GM12878 (cell line): ENCODE measurements around the gene PAEP. TPM values are rescaled to one million over a fixed set of nuclear protein-coding genes. Genes with fewer than 3 reads are reported as not detected.

ENCODE experiments used
- ATAC-seq: fragments of 200-7000 bp; cut with Tn5 transposase; 3 replicates; pipeline ENCODE4 v1.9.1; 2020; ENCODE audit warnings: mild to moderate bottlenecking, moderate library complexity
- BruUV-seq: library from RNA; stranded (reverse); fragments of 400-500 nt; replicated peaks from 2 replicates; lab custom pipeline; 2021; lab: Mats Ljungman, UMichigan
- CTCF ChIA-PET: fragments of 300-600 bp; sonication (Branson Sonifier 250); formaldehyde crosslinking; extraction: SDS; loops from one replicate; lab custom pipeline; 2021; ENCODE audit warnings: inconsistent platforms; lab: Yijun Ruan, JAX
- POLR2A ChIA-PET: fragments of 350-600 bp; formaldehyde crosslinking; extraction: SDS; loops from one replicate; lab custom pipeline; 2021; ENCODE audit warnings: inconsistent platforms; lab: Charles Lee
- RAD21 ChIA-PET: fragments of 300-600 bp; sonication (Branson Sonifier 250); formaldehyde crosslinking; loops from one replicate; lab custom pipeline; 2023; ENCODE audit warnings: antibody characterized with exemption; ENCODE audit not compliant: unreplicated experiment; lab: Charles Lee
- SMC1A ChIA-PET: fragments of 300-600 bp; sonication (Branson Sonifier 250); formaldehyde crosslinking; loops from one replicate; lab custom pipeline; 2023; ENCODE audit not compliant: unreplicated experiment, uncharacterized antibody; lab: Charles Lee
- DNase-seq: peaks from one replicate; pipeline ENCODE4 v3.0.0-alpha.2; 2011; ENCODE audit warnings: low read depth, low spot score
- FAIRE-seq: peaks from 3 replicates; lab custom pipeline; 2011; peaks lifted over from hg19 to GRCh38; lab: Jason Lieb, UNC
- H2AFZ ChIP-seq: 2 replicates; pipeline ENCODE4 v1.6.0; 2011; ENCODE audit warnings: low read depth, low read length, control low read depth; ENCODE audit not compliant: control insufficient read depth
- H3K27ac ChIP-seq: 2 replicates; pipeline ENCODE4 v1.5.1; 2011; ENCODE audit warnings: control low read depth; ENCODE audit not compliant: control insufficient read depth, insufficient read depth
- H3K27me3 ChIP-seq, 2 experiments: replicated peaks in 1 of 2; 2 replicates each; pipeline versions ENCODE4 v1.6.0 to v1.6.1; 2011; ENCODE audit warnings: low read length in 1 of 2; ENCODE audit not compliant: control insufficient read depth in 2 of 2, insufficient read depth in 2 of 2
- H3K36me3 ChIP-seq, 2 experiments: 2 replicates each; pipeline ENCODE4 v1.5.1; 2011; ENCODE audit warnings: low read length in 1 of 2; ENCODE audit not compliant: control insufficient read depth in 2 of 2, insufficient read depth in 2 of 2
- H3K4me1 ChIP-seq: 2 replicates; pipeline ENCODE4 v1.6.1; 2011; ENCODE audit warnings: mild to moderate bottlenecking, low read length, moderate library complexity, mixed read lengths; ENCODE audit not compliant: control insufficient read depth, insufficient read depth
- H3K4me2 ChIP-seq: 2 replicates; pipeline ENCODE4 v1.6.0; 2011; ENCODE audit warnings: control low read depth; ENCODE audit not compliant: control insufficient read depth, insufficient read depth
- H3K4me3 ChIP-seq: fragments of 200-600 bp; sonication (generic); 2 replicates; pipeline ENCODE4 v1.5.1; 2016
- H3K79me2 ChIP-seq: 2 replicates; pipeline ENCODE4 v1.6.0; 2011; ENCODE audit warnings: low read length; ENCODE audit not compliant: control insufficient read depth, insufficient read depth
- H3K9ac ChIP-seq: 2 replicates; pipeline ENCODE4 v1.8.0; 2011; ENCODE audit warnings: low read length, control low read depth, mixed read lengths; ENCODE audit not compliant: control insufficient read depth, insufficient read depth
- H3K9me3 ChIP-seq: replicated peaks from 3 replicates; pipeline ENCODE4 v1.5.1; 2011; ENCODE audit warnings: mild to moderate bottlenecking, low read length; ENCODE audit not compliant: control insufficient read depth, insufficient read depth
- H4K20me1 ChIP-seq: 2 replicates; pipeline ENCODE4 v1.6.0; 2011; ENCODE audit not compliant: control insufficient read depth, insufficient read depth
- EGR1 ChIP-seq, 2 experiments: IDR thresholded peaks; 1 replicate in 1 of 2; 2 replicates in 1 of 2; pipeline ENCODE4 v1.6.1; 2011 to 2012; ENCODE audit warnings: low read depth in 2 of 2, low read length in 2 of 2, borderline replicate concordance in 1 of 2, mild to moderate bottlenecking in 1 of 2, moderate library complexity in 1 of 2
- GABPA ChIP-seq: IDR thresholded peaks from 2 replicates; pipeline ENCODE4 v1.6.1; 2014; ENCODE audit warnings: antibody characterized with exemption, low read depth, mild to moderate bottlenecking, inconsistent platforms
- HDAC6 ChIP-seq: fragments of 200-600 bp; sonication (generic); IDR thresholded peaks from one replicate; pipeline ENCODE4 v1.8.0; 2017; ENCODE audit warnings: antibody characterized with exemption; ENCODE audit not compliant: unreplicated experiment
- IKZF1 ChIP-seq: fragments of 450-650 bp; conservative IDR thresholded peaks from 2 replicates; pipeline ENCODE4 v1.6.1; 2017; ENCODE audit warnings: antibody characterized with exemption, mild to moderate bottlenecking
- MTA2 ChIP-seq: fragments of 450-650 bp; IDR thresholded peaks from 2 replicates; pipeline ENCODE4 v1.6.1; 2016; ENCODE audit warnings: low read depth, mild to moderate bottlenecking, moderate library complexity
- SMC3 ChIP-seq: IDR thresholded peaks from 2 replicates; pipeline ENCODE4 v1.6.1; 2011; ENCODE audit warnings: low read length, improper control_type of control experiment, borderline replicate concordance
- STAT1 ChIP-seq: fragments of 450-650 bp; conservative IDR thresholded peaks from 2 replicates; pipeline ENCODE4 v1.6.1; 2014; ENCODE audit warnings: antibody characterized with exemption, mild to moderate bottlenecking
- STAT3 ChIP-seq: IDR thresholded peaks from 2 replicates; pipeline ENCODE4 v1.6.1; 2011; ENCODE audit warnings: low read depth, low read length, improper control_type of control experiment
- SUPT20H ChIP-seq: IDR thresholded peaks from 2 replicates; pipeline ENCODE4 v1.6.1; 2011; ENCODE audit warnings: low read depth, mild to moderate bottlenecking, low read length, moderate library complexity, borderline replicate concordance; ENCODE audit not compliant: control insufficient read depth
- WGBS: methylation state at CpG from one replicate; pipeline ENCODE4 v1.1.6; 2016; ENCODE audit warnings: low lambda C conversion rate; ENCODE audit not compliant: insufficient replicate concordance, insufficient coverage; ENCODE audit errors: missing lambda C conversion rate; 5-methylcytosine and 5-hydroxymethylcytosine counted together
- in situ Hi-C: fragments of 300-500 bp; cut with MboI; formaldehyde crosslinking; loops from 9 replicates; pipeline ENCODE4 v1.14.3; 2018; ENCODE audit warnings: mixed read lengths
- intact Hi-C: fragments of 100-400 bp; cut with micrococcal nuclease; formaldehyde crosslinking; loops from one replicate; pipeline ENCODE4 v1.14.2; 2022; ENCODE audit not compliant: unreplicated experiment
- polyA plus RNA-seq, 11 experiments: library from polyadenylated mRNA; depleted of rRNA in 4 of 11; unstranded in 6 of 11; stranded (reverse) in 5 of 11; fragments of >200 nt; fragmentation: Nextera tagmentation in 4 of 11; fragmentation: Illumina TruSeq in 1 of 11; extraction: Ambion mirVana in 4 of 11; extraction: Trizol in 1 of 11; gene quantifications; 1 replicate in 1 of 11; 2 replicates in 10 of 11; pipeline versions ENCODE4 v1.2.1 to v1.2.3, GENCODE V29; 2011 to 2016; ENCODE audit warnings: inconsistent platforms in 2 of 11, missing spikeins in 2 of 11, low read depth in 1 of 11
- total RNA-seq, 4 experiments: library from RNA; depleted of rRNA in 3 of 4; stranded (reverse); fragments of >200 nt in 3 of 4; fragmentation: Illumina TruSeq in 1 of 4; extraction: Trizol in 1 of 4; gene quantifications; 2 replicates each; pipeline versions ENCODE4 v1.2.1 to v1.2.3, GENCODE V29; 2013 to 2021
- TF ChIP-seq, protein P1 (sequence below): fragments of 450-650 bp; IDR thresholded peaks from 2 replicates; pipeline ENCODE4 v1.6.1; 2017; ENCODE audit warnings: low read depth, mild to moderate bottlenecking, moderate library complexity
- TF ChIP-seq, protein P2 (sequence below): fragments of 450-650 bp; IDR thresholded peaks from 2 replicates; pipeline ENCODE4 v1.6.1; 2017; ENCODE audit warnings: borderline replicate concordance
- TF ChIP-seq, protein P3 (sequence below): fragments of 450-650 bp; IDR thresholded peaks from 2 replicates; pipeline ENCODE4 v1.6.1; 2018; ENCODE audit warnings: mild to moderate bottlenecking, low read depth, moderate library complexity; ENCODE audit not compliant: partially characterized antibody
- TF ChIP-seq, protein P4 (sequence below): IDR thresholded peaks from 2 replicates; pipeline ENCODE4 v1.6.1; 2011; ENCODE audit warnings: low read depth, low read length, improper control_type of control experiment, borderline replicate concordance
- TF ChIP-seq, protein P5 (sequence below): fragments of 450-650 bp; IDR thresholded peaks from 2 replicates; pipeline ENCODE4 v1.6.1; 2017; ENCODE audit warnings: antibody characterized with exemption, mild to moderate bottlenecking, moderate library complexity

PAEP gene
- total and polyA plus RNA-seq, 10 of the 15 experiments (the other 5 are each of a cell fraction or from before 2014, with no cell fraction given) = not detected

DNA sequence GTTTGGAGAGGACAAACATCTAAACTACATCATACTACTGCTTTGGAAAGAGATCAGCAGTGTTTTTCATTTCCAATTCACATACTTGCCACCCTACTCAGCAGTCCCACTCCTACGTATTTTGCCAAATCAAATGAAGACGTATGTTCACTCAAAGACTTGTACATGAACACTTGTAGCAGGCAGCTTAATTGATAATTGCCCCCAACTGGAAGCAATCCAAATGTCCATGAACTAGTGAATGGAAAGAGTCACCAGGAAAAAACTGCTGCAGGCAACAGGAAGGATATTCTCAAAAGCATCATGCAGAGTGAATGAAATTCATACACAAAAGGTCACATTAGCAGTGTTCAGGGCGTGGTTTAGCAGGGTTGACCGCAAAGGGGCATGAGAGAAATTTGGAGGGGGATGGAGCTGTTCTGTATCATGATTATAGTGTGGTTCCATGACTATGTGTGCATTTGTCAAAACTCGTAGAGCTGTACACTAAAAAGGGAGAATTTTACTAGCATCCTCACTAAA lies 38.8 kb downstream of the PAEP start:
- no peak for DNase-seq
- POLR2A ChIA-PET = no interaction called here
- Histone ChIP-seq H3K4me1 (no peaks in the 10 kb centered on the region), H4K20me1 (no peaks in the 10 kb centered on the region), H3K9me3 (no peaks in the 10 kb centered on the region), H2AFZ (no peak overlapping the region), H3K27ac (no peak overlapping the region), H3K36me3 (no peaks in the 10 kb centered on the region), H3K79me2 (no peaks in the 10 kb centered on the region), H3K4me2 (no peak overlapping the region), H3K9ac (no peak overlapping the region), H3K27me3 (no peaks in the 10 kb centered on the region; a peak in 1 of 4 replicates), H3K4me3 (no peak overlapping the region)
- in situ Hi-C loops = no loop called here
- intact Hi-C loops = loop anchor here (10.0 kb wide), 1 partner anchor 524 kb away; no protein-coding TSS in a partner anchor
- FAIRE-seq = no peak
- 11% methylated on average over 5 of the region's 5 CpGs for WGBS
- CTCF ChIA-PET = interaction anchor here (0.6 to 0.7 kb wide), 2 partner anchors 9 to 1000 kb away, joined by 3 to 4 read pairs; no protein-coding TSS in a partner anchor
- no TSS peak for BruUV-seq
- SMC1A ChIA-PET = no interaction called here
- ATAC-seq = no peak
- RAD21 ChIA-PET = no interaction called here
- TF ChIP-seq, protein P1, sequence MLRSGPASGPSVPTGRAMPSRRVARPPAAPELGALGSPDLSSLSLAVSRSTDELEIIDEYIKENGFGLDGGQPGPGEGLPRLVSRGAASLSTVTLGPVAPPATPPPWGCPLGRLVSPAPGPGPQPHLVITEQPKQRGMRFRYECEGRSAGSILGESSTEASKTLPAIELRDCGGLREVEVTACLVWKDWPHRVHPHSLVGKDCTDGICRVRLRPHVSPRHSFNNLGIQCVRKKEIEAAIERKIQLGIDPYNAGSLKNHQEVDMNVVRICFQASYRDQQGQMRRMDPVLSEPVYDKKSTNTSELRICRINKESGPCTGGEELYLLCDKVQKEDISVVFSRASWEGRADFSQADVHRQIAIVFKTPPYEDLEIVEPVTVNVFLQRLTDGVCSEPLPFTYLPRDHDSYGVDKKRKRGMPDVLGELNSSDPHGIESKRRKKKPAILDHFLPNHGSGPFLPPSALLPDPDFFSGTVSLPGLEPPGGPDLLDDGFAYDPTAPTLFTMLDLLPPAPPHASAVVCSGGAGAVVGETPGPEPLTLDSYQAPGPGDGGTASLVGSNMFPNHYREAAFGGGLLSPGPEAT = no peak
- TF ChIP-seq, protein P2, sequence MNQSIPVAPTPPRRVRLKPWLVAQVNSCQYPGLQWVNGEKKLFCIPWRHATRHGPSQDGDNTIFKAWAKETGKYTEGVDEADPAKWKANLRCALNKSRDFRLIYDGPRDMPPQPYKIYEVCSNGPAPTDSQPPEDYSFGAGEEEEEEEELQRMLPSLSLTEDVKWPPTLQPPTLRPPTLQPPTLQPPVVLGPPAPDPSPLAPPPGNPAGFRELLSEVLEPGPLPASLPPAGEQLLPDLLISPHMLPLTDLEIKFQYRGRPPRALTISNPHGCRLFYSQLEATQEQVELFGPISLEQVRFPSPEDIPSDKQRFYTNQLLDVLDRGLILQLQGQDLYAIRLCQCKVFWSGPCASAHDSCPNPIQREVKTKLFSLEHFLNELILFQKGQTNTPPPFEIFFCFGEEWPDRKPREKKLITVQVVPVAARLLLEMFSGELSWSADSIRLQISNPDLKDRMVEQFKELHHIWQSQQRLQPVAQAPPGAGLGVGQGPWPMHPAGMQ = no peak
- TF ChIP-seq HDAC6 = no peak
- TF ChIP-seq SMC3 = no peak
- TF ChIP-seq EGR1 (IDR thresholded peaks at IDR 0.05; ENCODE audit: borderline replicate concordance in 1 of 2, low read depth in 2 of 2, low read length in 2 of 2) = no peak
- TF ChIP-seq MTA2 = no peak
- TF ChIP-seq, protein P3, sequence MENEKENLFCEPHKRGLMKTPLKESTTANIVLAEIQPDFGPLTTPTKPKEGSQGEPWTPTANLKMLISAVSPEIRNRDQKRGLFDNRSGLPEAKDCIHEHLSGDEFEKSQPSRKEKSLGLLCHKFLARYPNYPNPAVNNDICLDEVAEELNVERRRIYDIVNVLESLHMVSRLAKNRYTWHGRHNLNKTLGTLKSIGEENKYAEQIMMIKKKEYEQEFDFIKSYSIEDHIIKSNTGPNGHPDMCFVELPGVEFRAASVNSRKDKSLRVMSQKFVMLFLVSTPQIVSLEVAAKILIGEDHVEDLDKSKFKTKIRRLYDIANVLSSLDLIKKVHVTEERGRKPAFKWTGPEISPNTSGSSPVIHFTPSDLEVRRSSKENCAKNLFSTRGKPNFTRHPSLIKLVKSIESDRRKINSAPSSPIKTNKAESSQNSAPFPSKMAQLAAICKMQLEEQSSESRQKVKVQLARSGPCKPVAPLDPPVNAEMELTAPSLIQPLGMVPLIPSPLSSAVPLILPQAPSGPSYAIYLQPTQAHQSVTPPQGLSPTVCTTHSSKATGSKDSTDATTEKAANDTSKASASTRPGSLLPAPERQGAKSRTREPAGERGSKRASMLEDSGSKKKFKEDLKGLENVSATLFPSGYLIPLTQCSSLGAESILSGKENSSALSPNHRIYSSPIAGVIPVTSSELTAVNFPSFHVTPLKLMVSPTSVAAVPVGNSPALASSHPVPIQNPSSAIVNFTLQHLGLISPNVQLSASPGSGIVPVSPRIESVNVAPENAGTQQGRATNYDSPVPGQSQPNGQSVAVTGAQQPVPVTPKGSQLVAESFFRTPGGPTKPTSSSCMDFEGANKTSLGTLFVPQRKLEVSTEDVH = no peak
- TF ChIP-seq IKZF1 = no peak
- no peak for TF ChIP-seq SUPT20H
- TF ChIP-seq, protein P4, sequence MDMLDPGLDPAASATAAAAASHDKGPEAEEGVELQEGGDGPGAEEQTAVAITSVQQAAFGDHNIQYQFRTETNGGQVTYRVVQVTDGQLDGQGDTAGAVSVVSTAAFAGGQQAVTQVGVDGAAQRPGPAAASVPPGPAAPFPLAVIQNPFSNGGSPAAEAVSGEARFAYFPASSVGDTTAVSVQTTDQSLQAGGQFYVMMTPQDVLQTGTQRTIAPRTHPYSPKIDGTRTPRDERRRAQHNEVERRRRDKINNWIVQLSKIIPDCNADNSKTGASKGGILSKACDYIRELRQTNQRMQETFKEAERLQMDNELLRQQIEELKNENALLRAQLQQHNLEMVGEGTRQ = no peak
- no peak for TF ChIP-seq STAT3
- TF ChIP-seq, protein P5, sequence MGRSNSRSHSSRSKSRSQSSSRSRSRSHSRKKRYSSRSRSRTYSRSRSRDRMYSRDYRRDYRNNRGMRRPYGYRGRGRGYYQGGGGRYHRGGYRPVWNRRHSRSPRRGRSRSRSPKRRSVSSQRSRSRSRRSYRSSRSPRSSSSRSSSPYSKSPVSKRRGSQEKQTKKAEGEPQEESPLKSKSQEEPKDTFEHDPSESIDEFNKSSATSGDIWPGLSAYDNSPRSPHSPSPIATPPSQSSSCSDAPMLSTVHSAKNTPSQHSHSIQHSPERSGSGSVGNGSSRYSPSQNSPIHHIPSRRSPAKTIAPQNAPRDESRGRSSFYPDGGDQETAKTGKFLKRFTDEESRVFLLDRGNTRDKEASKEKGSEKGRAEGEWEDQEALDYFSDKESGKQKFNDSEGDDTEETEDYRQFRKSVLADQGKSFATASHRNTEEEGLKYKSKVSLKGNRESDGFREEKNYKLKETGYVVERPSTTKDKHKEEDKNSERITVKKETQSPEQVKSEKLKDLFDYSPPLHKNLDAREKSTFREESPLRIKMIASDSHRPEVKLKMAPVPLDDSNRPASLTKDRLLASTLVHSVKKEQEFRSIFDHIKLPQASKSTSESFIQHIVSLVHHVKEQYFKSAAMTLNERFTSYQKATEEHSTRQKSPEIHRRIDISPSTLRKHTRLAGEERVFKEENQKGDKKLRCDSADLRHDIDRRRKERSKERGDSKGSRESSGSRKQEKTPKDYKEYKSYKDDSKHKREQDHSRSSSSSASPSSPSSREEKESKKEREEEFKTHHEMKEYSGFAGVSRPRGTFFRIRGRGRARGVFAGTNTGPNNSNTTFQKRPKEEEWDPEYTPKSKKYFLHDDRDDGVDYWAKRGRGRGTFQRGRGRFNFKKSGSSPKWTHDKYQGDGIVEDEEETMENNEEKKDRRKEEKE = no peak
- no peak for TF ChIP-seq STAT1
- TF ChIP-seq GABPA = no peak
